Measurements from ENCODE around the gene ITM2C. TPM values are rescaled to one million over a fixed set of nuclear protein-coding genes. Genes with fewer than 3 reads are reported as not detected.

Gene ITM2C
- total RNA-seq, 2 experiments from 2014 or later, result 19.8 to 21.5 TPM

DNA sequence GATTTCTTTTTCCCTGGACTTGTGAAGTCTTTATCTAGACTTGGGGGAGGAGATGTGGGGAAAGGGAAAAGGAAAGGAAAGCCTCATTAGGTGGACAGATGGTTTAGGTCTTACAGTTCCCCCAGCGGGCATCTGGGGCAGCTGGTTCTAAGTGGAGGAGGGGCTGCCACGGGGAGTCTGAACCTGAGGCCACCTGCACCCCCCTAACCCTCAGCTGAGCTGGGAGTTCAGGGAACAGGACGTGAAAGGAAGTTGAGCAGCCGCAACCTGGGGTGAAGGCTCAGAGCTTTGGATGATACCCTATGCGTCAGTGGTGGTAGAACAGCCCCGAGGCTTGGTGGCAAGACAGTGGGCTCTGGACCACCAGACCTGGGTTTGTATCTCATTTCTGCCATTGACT lies 26.8 kb downstream of the ITM2C start:
- ATAC-seq (ENCODE audit: poor library complexity), result no peak
- peaks cover 17% of the 10 kb centered on the region for H3K4me1 ChIP-seq (ENCODE audit: insufficient read depth, low read length)
- no peaks in the 10 kb centered on the region for H3K9me3 Mint-ChIP-seq
- H3K36me3 ChIP-seq (ENCODE audit: insufficient read depth, low read length), result no peaks in the 10 kb centered on the region
- no peak for TF ChIP-seq CTCF (IDR thresholded peaks at IDR 0.05)
- no peaks in the 10 kb centered on the region for H3K9me3 ChIP-seq (ENCODE audit: control insufficient read depth in 1 of 2, insufficient read depth in 1 of 2, low read length in 2 of 2)
- no peak overlapping the region for H3K4me3 ChIP-seq (ENCODE audit: low read length)
- peaks cover 23% of the 10 kb centered on the region for H3K27me3 Mint-ChIP-seq
- CTCF ChIA-PET, result no interaction called here
- H3K27ac Mint-ChIP-seq, result no peak overlapping the region
- no peak for DNase-seq
- H3K4me3 Mint-ChIP-seq, result no peak overlapping the region
- H3K27me3 ChIP-seq (ENCODE audit: control insufficient read depth in 1 of 2, insufficient read depth in 2 of 2, low read length in 2 of 2), result peaks cover 0 to 10% of the 10 kb centered on the region in 2 experiments
- peaks cover 16% of the 10 kb centered on the region for H3K4me1 Mint-ChIP-seq (ENCODE audit: low read depth)
- intact Hi-C loops (cut with DNase I, micrococcal nuclease), result no loop called here
- no peak overlapping the region for H3K27ac ChIP-seq (ENCODE audit: low read depth in 1 of 2, low read length in 2 of 2)
- POLR2A ChIA-PET, result no interaction called here
- H3K36me3 Mint-ChIP-seq (ENCODE audit: low read depth), result no peaks in the 10 kb centered on the region

GRCh38 chr2:230893338-230893737 lies 28.6 kb downstream of the ITM2C start:
- no peak overlapping the region for H3K27ac ChIP-seq (ENCODE audit: low read depth in 1 of 2, low read length in 2 of 2)
- ATAC-seq (ENCODE audit: poor library complexity) (no peak), DNase-seq (peak in 1 of 14 experiments; percentile 17)
- H3K4me1 Mint-ChIP-seq (ENCODE audit: low read depth), result peaks cover 16% of the 10 kb centered on the region
- CTCF ChIA-PET, result no interaction called here
- peaks cover 17% of the 10 kb centered on the region for H3K4me1 ChIP-seq (ENCODE audit: insufficient read depth, low read length)
- H3K36me3 Mint-ChIP-seq (ENCODE audit: low read depth), result no peaks in the 10 kb centered on the region
- POLR2A ChIA-PET, result no interaction called here
- H3K9me3 Mint-ChIP-seq, result no peaks in the 10 kb centered on the region
- H3K9me3 ChIP-seq (ENCODE audit: control insufficient read depth in 1 of 2, insufficient read depth in 1 of 2, low read length in 2 of 2), result no peaks in the 10 kb centered on the region
- intact Hi-C loops (cut with DNase I, micrococcal nuclease), result no loop called here
- no peak overlapping the region for H3K4me3 ChIP-seq (ENCODE audit: low read length)
- no peak overlapping the region for H3K4me3 Mint-ChIP-seq
- peaks cover 0 to 10% of the 10 kb centered on the region in 2 experiments for H3K27me3 ChIP-seq (ENCODE audit: control insufficient read depth in 1 of 2, insufficient read depth in 2 of 2, low read length in 2 of 2)
- peaks cover 30% of the 10 kb centered on the region for H3K27me3 Mint-ChIP-seq
- no peak for TF ChIP-seq CTCF (IDR thresholded peaks at IDR 0.05)
- H3K36me3 ChIP-seq (ENCODE audit: insufficient read depth, low read length), result no peaks in the 10 kb centered on the region
- no peak overlapping the region for H3K27ac Mint-ChIP-seq

DNA sequence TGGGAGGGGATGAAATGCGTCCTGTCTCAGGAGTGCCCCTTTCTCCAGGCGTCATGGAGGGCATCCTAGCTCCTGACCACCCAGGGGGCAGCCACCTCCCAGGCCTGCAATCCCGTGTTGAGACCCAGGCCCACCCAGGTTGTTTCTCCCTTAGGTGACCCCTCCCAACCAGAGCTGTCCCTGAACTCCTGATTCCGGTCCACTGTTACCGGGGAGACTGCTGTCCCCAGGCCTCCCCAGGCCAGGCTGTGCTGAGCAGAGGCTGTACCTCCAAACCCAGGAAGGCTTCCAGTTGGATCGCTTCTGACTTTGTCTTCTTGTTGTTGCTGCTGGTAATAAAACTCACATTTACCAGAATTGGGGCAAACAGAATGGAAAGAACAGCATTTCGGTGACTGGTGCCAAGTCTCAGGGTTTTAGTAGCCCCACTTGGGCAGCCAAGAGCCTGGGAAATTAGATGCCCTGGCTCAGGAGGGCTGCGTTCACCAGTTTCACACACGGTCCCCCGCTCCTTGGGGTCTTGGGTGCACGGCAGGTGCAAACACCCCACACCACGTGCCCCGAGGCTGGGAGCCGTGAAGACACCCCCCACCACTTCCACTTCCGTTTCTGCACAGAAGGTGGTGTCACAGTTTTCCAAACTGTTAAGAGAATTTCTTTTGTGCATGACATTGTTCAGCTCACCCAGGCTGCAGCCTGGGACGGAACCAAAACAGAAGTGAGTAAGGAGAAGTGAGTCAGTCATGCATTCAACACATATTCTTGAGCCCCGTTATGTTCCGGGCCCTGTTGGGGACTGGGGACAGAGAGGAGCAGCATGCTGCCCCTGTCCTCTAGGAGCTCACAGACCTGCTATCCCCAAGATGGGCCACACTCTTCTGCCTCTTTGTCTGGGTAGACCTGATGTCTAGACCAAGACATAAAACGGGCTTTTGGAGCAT lies 29.4 kb downstream of the ITM2C start:
- TF ChIP-seq CTCF (IDR thresholded peaks at IDR 0.05), result no peak
- intact Hi-C loops (cut with DNase I, micrococcal nuclease), result no loop called here
- ChIA-PET POLR2A (no interaction called here), CTCF (no interaction called here)
- Mint-ChIP-seq H3K4me1 (ENCODE audit: low read depth) (peaks cover 16% of the 10 kb centered on the region), H3K27me3 (peaks cover 26% of the 10 kb centered on the region), H3K4me3 (no peak overlapping the region), H3K27ac (no peak overlapping the region), H3K36me3 (ENCODE audit: low read depth) (no peaks in the 10 kb centered on the region), H3K9me3 (no peaks in the 10 kb centered on the region)
- DNase-seq (peak in 4 of 14 experiments; percentile 15 to 36 (median 32)), ATAC-seq (ENCODE audit: poor library complexity) (peak; percentile 58)
- Histone ChIP-seq H3K4me1 (ENCODE audit: insufficient read depth, low read length) (peaks cover 17% of the 10 kb centered on the region), H3K27me3 (ENCODE audit: control insufficient read depth in 1 of 2, insufficient read depth in 2 of 2, low read length in 2 of 2) (peaks cover 0 to 10% of the 10 kb centered on the region in 2 experiments), H3K4me3 (ENCODE audit: low read length) (no peak overlapping the region), H3K27ac (ENCODE audit: low read depth in 1 of 2, low read length in 2 of 2) (no peak overlapping the region), H3K36me3 (ENCODE audit: insufficient read depth, low read length) (no peaks in the 10 kb centered on the region), H3K9me3 (ENCODE audit: control insufficient read depth in 1 of 2, insufficient read depth in 1 of 2, low read length in 2 of 2) (no peaks in the 10 kb centered on the region)
